ENCODE results near the gene NPTN.

NPTN gene

DNA sequence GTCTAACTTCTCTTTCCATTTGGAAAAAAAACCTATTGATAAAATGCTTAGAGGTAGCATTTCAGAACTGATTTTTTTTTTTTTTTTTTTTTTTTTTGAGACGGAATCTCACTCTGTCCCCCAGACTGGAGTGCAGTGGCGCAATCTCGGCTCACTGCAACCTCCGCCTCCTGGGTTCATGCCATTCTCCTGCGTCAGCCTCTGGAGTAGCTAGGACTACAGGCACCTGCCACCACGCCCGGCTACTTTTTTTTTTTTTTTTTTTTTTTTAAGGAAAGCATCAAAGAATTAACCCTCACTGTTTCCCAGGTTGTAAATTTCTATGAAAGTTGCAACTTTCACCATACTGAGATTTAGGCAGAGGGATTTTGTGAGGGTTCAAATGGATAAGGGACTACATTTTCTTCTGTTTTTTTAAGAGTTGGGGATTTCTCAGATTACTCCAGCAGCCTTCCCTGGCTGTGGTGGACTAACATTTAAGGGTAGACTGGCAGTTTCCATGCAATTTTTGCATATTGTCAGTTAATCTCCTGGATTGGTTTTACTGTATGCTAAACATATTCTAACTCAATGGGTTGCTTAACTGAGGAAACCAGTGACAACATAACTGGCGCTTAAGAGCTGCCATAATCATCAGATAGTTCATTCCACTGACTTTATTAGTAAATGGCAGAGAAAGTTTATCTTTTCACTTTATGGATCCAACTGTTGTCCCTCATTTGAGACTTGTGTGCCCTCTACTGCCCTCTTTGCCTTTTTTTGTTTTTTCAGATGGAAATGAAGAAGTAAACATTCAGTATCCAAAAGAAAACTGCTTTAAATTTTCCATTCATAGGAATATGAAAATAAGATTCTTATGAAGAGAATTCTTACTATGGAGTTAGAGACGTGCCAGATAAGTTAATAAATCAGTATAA is 93.7 kb downstream of the NPTN start:
- TF ChIP-seq, protein P1, sequence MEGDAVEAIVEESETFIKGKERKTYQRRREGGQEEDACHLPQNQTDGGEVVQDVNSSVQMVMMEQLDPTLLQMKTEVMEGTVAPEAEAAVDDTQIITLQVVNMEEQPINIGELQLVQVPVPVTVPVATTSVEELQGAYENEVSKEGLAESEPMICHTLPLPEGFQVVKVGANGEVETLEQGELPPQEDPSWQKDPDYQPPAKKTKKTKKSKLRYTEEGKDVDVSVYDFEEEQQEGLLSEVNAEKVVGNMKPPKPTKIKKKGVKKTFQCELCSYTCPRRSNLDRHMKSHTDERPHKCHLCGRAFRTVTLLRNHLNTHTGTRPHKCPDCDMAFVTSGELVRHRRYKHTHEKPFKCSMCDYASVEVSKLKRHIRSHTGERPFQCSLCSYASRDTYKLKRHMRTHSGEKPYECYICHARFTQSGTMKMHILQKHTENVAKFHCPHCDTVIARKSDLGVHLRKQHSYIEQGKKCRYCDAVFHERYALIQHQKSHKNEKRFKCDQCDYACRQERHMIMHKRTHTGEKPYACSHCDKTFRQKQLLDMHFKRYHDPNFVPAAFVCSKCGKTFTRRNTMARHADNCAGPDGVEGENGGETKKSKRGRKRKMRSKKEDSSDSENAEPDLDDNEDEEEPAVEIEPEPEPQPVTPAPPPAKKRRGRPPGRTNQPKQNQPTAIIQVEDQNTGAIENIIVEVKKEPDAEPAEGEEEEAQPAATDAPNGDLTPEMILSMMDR (IDR thresholded peaks at IDR 0.05): no peak
- Histone ChIP-seq H3K9ac (no peak overlapping the region), H3K9me3 (ENCODE audit: control insufficient read depth, low read length) (no peaks in the 10 kb centered on the region), H3K4me2 (ENCODE audit: low read length) (no peak overlapping the region), H3K79me2 (no peaks in the 10 kb centered on the region), H2AFZ (no peak overlapping the region), H3K27me3 (ENCODE audit: control insufficient read depth, insufficient read depth, low read length) (no peaks in the 10 kb centered on the region), H3K4me1 (no peaks in the 10 kb centered on the region), H3K4me3 (ENCODE audit: low read depth, low read length) (no peak overlapping the region), H3K36me3 (ENCODE audit: control insufficient read depth, insufficient read depth, low read length) (no peaks in the 10 kb centered on the region), H3K27ac (no peak overlapping the region)

DNA sequence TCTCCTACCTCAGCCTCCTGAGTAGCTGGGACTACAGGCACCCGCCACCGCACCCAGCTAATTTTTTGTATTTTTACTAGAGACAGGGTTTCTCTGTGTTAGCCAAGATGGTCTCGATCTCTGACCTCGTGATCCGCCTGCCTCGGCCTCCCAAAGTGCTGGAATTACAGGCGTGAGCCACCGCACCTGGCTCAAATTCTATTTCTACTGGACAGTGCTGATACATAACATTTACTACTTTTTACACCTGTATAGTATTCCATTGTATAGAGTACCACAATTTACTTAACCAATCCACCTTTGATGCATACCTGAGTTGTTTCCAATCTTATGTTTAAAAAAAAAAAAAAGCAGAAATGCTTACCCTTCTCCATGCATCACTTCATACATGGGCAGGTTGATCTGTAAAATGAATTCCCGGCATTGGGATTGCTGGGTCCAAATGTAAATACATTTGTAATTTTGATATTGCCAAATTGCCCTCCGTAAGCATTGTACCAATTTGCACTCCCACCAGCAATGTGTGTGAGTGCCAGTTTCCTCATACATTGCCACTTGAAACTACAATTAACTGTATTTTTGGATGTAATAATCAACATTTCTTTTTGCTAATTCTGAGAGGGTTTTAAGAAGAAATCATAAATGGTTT is 94.5 kb downstream of the NPTN start:
- H3K4me2 ChIP-seq (ENCODE audit: low read length): no peak overlapping the region
- TF ChIP-seq, protein P1 (IDR thresholded peaks at IDR 0.05): no peak
- H3K9me3 ChIP-seq (ENCODE audit: control insufficient read depth, low read length): no peaks in the 10 kb centered on the region
- no peak overlapping the region for H2AFZ ChIP-seq
- H3K4me3 ChIP-seq (ENCODE audit: low read depth, low read length): no peak overlapping the region
- no peaks in the 10 kb centered on the region for H3K27me3 ChIP-seq (ENCODE audit: control insufficient read depth, insufficient read depth, low read length)
- no peaks in the 10 kb centered on the region for H3K79me2 ChIP-seq
- H3K9ac ChIP-seq: no peak overlapping the region
- H3K27ac ChIP-seq: no peak overlapping the region
- no peaks in the 10 kb centered on the region for H3K36me3 ChIP-seq (ENCODE audit: control insufficient read depth, insufficient read depth, low read length)
- H3K4me1 ChIP-seq: no peaks in the 10 kb centered on the region

DNA sequence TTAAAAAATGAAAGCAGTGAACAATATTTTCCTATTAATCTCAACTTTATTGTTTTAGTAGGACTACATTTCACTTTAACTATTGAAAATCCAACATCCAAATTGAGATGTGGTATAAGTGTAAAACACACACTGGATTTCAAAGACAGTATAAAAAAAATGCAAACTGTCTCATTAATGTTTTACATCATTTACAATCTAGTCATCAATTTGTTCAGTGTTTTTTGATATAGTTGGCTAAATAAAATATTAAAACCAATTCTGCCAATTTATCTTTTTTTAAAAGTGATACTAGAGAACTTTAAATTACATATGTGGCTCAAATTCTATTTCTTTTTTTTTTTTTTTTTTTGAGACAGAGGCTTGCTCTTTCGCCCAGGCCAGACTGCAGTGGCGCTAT is 95.1 kb downstream of the NPTN start:
- no peak overlapping the region for H3K27ac ChIP-seq
- H3K4me3 ChIP-seq (ENCODE audit: low read depth, low read length): no peak overlapping the region
- no peaks in the 10 kb centered on the region for H3K79me2 ChIP-seq
- no peaks in the 10 kb centered on the region for H3K4me1 ChIP-seq
- H3K27me3 ChIP-seq (ENCODE audit: control insufficient read depth, insufficient read depth, low read length): no peaks in the 10 kb centered on the region
- H3K9ac ChIP-seq: no peak overlapping the region
- no peaks in the 10 kb centered on the region for H3K36me3 ChIP-seq (ENCODE audit: control insufficient read depth, insufficient read depth, low read length)
- no peak overlapping the region for H3K4me2 ChIP-seq (ENCODE audit: low read length)
- TF ChIP-seq, protein P1 (IDR thresholded peaks at IDR 0.05): no peak
- H3K9me3 ChIP-seq (ENCODE audit: control insufficient read depth, low read length): no peaks in the 10 kb centered on the region
- H2AFZ ChIP-seq: no peak overlapping the region

DNA sequence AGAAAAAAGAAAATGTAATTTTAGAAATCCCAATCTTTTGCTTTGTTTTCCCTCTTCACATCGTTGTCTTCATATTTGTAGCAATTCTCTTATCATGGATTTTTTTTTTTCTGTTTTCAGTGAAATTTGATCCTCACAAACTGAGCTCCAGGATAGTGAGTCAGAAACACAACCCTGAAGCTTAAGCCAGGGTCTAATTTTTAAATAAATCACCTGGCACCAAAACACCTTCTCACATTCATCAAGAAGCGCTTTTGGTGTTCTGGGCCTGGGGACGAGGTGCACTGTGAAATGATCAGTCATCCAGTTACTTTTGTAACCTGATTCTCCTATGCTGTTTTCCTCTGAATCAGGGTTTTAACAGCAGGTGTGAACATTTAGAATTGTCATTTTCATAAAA is 102.5 kb downstream of the NPTN start:
- TF ChIP-seq, protein P1 (IDR thresholded peaks at IDR 0.05): no peak
- H3K4me1 ChIP-seq: no peaks in the 10 kb centered on the region
- no peak overlapping the region for H3K9ac ChIP-seq
- no peaks in the 10 kb centered on the region for H3K36me3 ChIP-seq (ENCODE audit: control insufficient read depth, insufficient read depth, low read length)
- no peaks in the 10 kb centered on the region for H3K79me2 ChIP-seq
- H3K4me2 ChIP-seq (ENCODE audit: low read length): no peak overlapping the region
- H3K9me3 ChIP-seq (ENCODE audit: control insufficient read depth, low read length): no peaks in the 10 kb centered on the region
- H3K27me3 ChIP-seq (ENCODE audit: control insufficient read depth, insufficient read depth, low read length): no peaks in the 10 kb centered on the region
- H3K4me3 ChIP-seq (ENCODE audit: low read depth, low read length): no peak overlapping the region
- H3K27ac ChIP-seq: no peak overlapping the region
- no peak overlapping the region for H2AFZ ChIP-seq
